DMS 273 (cell line): Measurements from ENCODE around the gene BCR.
"Not testable (repeated sequence)": the region's sequence is repeated elsewhere in the genome, so short reads cannot be mapped to it uniquely, and the experiment has no call there.

ENCODE experiments used
- DNase-seq: peaks from one replicate; lab custom pipeline; 2025; ENCODE audit not compliant: unreplicated experiment; lab: John Stamatoyannopoulos, UW

The BCR gene

GRCh38 chr22:23285734-23286133 is 105.4 kb downstream of the BCR start:
- DNase-seq, result no peak

GRCh38 chr22:23286296-23286695 is 106.0 kb downstream of the BCR start:
- no peak for DNase-seq

- DNase-seq, result no peak
Observed at GRCh38 chr22:23287136-23288095, 107.1 kb downstream of the BCR start.

- DNase-seq, result no peak
Observed at GRCh38 chr22:23288301-23289129, 108.2 kb downstream of the BCR start.

- no peak for DNase-seq
Observed at GRCh38 chr22:23289130-23289503, 108.8 kb downstream of the BCR start.

- DNase-seq, result peak; percentile 68
Observed at GRCh38 chr22:23289851-23290724, 109.8 kb downstream of the BCR start.

GRCh38 chr22:23291806-23292452 is 111.6 kb downstream of the BCR start:
- DNase-seq, result no peak

- no peak for DNase-seq
Observed at GRCh38 chr22:23292453-23293350, 112.4 kb downstream of the BCR start.

- DNase-seq, result no peak
Observed at GRCh38 chr22:23293720-23294119, 113.4 kb downstream of the BCR start.

GRCh38 chr22:23294221-23294620 is 113.9 kb downstream of the BCR start:
- DNase-seq, result no peak

- no peak for DNase-seq
Observed at GRCh38 chr22:23300476-23300875, 120.2 kb downstream of the BCR start.

- DNase-seq, result no peak
Observed at GRCh38 chr22:23301591-23301990, 121.3 kb downstream of the BCR start.

- DNase-seq, result no peak
Observed at GRCh38 chr22:23302171-23303002, 122.1 kb downstream of the BCR start.

- no peak for DNase-seq
Observed at GRCh38 chr22:23305321-23305910, 125.1 kb downstream of the BCR start.

- peak; percentile 5 for DNase-seq
Observed at GRCh38 chr22:23305922-23306374, 125.6 kb downstream of the BCR start.

- no peak for DNase-seq
Observed at GRCh38 chr22:23306438-23306921, 126.2 kb downstream of the BCR start.

- DNase-seq, result no peak
Observed at GRCh38 chr22:23306926-23307325, 126.6 kb downstream of the BCR start.

- not testable (repeated sequence) for DNase-seq
Observed at GRCh38 chr22:23307511-23307910, 127.2 kb downstream of the BCR start.
